Measurements from ENCODE around the gene TSR3. TPM values are rescaled to one million over a fixed set of nuclear protein-coding genes. Genes with fewer than 3 reads are reported as not detected.

Gene TSR3
- total RNA-seq, 1 experiment from 2014 or later: 52.7 TPM

DNA sequence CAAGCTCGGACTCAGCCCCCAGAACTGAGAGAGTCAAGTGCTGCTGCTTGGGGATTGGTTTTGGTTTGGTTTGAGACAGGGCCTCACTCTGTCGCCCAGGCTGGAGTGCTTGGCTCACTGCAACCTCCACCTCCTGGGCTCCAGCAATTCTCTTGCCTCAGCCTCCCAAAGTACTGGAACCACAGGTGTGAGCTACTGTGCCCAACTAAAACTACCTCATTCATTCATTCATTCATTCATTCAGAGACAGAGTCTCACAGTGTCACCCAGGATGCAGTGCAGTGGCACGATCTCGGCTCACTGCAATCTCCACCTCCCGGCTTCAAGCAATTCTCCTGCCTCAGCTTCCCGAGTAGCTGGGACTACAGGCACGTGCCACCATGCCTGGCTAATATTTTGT is 38.1 kb upstream of the TSR3 start:
- H2AFZ ChIP-seq (ENCODE audit: low read depth, low read length, poor library complexity, severe bottlenecking): no peak overlapping the region
- ATAC-seq (no peak), DNase-seq (ENCODE audit: low read depth, low spot score) (no peak)
- no TSS peak for BruUV-seq (replicated peaks)
- no peaks in the 10 kb centered on the region for H3K27me3 ChIP-seq (ENCODE audit: insufficient read depth, low read length)
- TF ChIP-seq CEBPB (IDR thresholded peaks at IDR 0.05; ENCODE audit: low read depth): no peak
- no peak for TF ChIP-seq POLR2A (IDR thresholded peaks at IDR 0.05; ENCODE audit: borderline replicate concordance, extremely low read depth, insufficient read depth, insufficient read length)
- no peak for TF ChIP-seq TCF7L2 (IDR thresholded peaks at IDR 0.05; ENCODE audit: borderline replicate concordance, extremely low read depth, insufficient read depth, insufficient read length)
- TF ChIP-seq, protein P1, sequence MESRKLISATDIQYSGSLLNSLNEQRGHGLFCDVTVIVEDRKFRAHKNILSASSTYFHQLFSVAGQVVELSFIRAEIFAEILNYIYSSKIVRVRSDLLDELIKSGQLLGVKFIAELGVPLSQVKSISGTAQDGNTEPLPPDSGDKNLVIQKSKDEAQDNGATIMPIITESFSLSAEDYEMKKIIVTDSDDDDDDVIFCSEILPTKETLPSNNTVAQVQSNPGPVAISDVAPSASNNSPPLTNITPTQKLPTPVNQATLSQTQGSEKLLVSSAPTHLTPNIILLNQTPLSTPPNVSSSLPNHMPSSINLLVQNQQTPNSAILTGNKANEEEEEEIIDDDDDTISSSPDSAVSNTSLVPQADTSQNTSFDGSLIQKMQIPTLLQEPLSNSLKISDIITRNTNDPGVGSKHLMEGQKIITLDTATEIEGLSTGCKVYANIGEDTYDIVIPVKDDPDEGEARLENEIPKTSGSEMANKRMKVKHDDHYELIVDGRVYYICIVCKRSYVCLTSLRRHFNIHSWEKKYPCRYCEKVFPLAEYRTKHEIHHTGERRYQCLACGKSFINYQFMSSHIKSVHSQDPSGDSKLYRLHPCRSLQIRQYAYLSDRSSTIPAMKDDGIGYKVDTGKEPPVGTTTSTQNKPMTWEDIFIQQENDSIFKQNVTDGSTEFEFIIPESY (IDR thresholded peaks at IDR 0.05; ENCODE audit: extremely low read depth, insufficient replicate concordance, low read length): no peak
- no peak for TF ChIP-seq ELF1 (IDR thresholded peaks at IDR 0.05; ENCODE audit: borderline replicate concordance, low read depth)
- no peak for TF ChIP-seq EGR1 (IDR thresholded peaks at IDR 0.05; ENCODE audit: low read depth)
- TF ChIP-seq, protein P2, sequence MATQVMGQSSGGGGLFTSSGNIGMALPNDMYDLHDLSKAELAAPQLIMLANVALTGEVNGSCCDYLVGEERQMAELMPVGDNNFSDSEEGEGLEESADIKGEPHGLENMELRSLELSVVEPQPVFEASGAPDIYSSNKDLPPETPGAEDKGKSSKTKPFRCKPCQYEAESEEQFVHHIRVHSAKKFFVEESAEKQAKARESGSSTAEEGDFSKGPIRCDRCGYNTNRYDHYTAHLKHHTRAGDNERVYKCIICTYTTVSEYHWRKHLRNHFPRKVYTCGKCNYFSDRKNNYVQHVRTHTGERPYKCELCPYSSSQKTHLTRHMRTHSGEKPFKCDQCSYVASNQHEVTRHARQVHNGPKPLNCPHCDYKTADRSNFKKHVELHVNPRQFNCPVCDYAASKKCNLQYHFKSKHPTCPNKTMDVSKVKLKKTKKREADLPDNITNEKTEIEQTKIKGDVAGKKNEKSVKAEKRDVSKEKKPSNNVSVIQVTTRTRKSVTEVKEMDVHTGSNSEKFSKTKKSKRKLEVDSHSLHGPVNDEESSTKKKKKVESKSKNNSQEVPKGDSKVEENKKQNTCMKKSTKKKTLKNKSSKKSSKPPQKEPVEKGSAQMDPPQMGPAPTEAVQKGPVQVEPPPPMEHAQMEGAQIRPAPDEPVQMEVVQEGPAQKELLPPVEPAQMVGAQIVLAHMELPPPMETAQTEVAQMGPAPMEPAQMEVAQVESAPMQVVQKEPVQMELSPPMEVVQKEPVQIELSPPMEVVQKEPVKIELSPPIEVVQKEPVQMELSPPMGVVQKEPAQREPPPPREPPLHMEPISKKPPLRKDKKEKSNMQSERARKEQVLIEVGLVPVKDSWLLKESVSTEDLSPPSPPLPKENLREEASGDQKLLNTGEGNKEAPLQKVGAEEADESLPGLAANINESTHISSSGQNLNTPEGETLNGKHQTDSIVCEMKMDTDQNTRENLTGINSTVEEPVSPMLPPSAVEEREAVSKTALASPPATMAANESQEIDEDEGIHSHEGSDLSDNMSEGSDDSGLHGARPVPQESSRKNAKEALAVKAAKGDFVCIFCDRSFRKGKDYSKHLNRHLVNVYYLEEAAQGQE (IDR thresholded peaks at IDR 0.05; ENCODE audit: low read depth): no peak
- TF ChIP-seq SRF (IDR thresholded peaks at IDR 0.05; ENCODE audit: low read depth): no peak
- TF ChIP-seq FOSL1 (IDR thresholded peaks at IDR 0.05; ENCODE audit: low read depth): no peak
- TF ChIP-seq POLR2AphosphoS5 (IDR thresholded peaks at IDR 0.05; ENCODE audit: low read depth, low read length): no peak
- no peak for TF ChIP-seq EZH2 (IDR thresholded peaks at IDR 0.05)
- TF ChIP-seq ATF3 (IDR thresholded peaks at IDR 0.05): no peak
- TF ChIP-seq, protein P3, sequence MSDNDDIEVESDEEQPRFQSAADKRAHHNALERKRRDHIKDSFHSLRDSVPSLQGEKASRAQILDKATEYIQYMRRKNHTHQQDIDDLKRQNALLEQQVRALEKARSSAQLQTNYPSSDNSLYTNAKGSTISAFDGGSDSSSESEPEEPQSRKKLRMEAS (IDR thresholded peaks at IDR 0.05): no peak
- TF ChIP-seq JUND (IDR thresholded peaks at IDR 0.05): no peak
- TF ChIP-seq YY1 (IDR thresholded peaks at IDR 0.05; ENCODE audit: extremely low read depth, insufficient replicate concordance, low read depth, low read length): no peak
- TF ChIP-seq, protein P4, sequence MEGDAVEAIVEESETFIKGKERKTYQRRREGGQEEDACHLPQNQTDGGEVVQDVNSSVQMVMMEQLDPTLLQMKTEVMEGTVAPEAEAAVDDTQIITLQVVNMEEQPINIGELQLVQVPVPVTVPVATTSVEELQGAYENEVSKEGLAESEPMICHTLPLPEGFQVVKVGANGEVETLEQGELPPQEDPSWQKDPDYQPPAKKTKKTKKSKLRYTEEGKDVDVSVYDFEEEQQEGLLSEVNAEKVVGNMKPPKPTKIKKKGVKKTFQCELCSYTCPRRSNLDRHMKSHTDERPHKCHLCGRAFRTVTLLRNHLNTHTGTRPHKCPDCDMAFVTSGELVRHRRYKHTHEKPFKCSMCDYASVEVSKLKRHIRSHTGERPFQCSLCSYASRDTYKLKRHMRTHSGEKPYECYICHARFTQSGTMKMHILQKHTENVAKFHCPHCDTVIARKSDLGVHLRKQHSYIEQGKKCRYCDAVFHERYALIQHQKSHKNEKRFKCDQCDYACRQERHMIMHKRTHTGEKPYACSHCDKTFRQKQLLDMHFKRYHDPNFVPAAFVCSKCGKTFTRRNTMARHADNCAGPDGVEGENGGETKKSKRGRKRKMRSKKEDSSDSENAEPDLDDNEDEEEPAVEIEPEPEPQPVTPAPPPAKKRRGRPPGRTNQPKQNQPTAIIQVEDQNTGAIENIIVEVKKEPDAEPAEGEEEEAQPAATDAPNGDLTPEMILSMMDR (IDR thresholded peaks at IDR 0.05 in 2 of 3, conservative IDR thresholded peaks at IDR 0.05 in 1 of 3; ENCODE audit: borderline replicate concordance in 1 of 3, insufficient read depth in 1 of 3, low read depth in 2 of 3, low read length in 2 of 3): no peak
- TF ChIP-seq SP1 (IDR thresholded peaks at IDR 0.05; ENCODE audit: low read depth): no peak
- no peak for TF ChIP-seq EZH2phosphoT487 (IDR thresholded peaks at IDR 0.05; ENCODE audit: borderline replicate concordance)
- no peak for TF ChIP-seq SIN3A (IDR thresholded peaks at IDR 0.05; ENCODE audit: low read depth)
- H3K4me3 ChIP-seq (replicated peaks in 1 of 2; ENCODE audit: low read depth in 1 of 2, low read length in 2 of 2): no peak overlapping the region
- no peaks in the 10 kb centered on the region for H3K4me1 ChIP-seq (ENCODE audit: control insufficient read depth in 1 of 2, insufficient read depth in 2 of 2, low read length in 2 of 2)
- no peaks in the 10 kb centered on the region for H3K9me2 ChIP-seq (ENCODE audit: insufficient read depth)
- no peak overlapping the region for H3K27ac ChIP-seq (ENCODE audit: low read depth, low read length)
- H3K36me3 ChIP-seq (ENCODE audit: control insufficient read depth in 1 of 2, insufficient read depth in 2 of 2, low read length in 2 of 2): no peaks in the 10 kb centered on the region; a peak in 1 of 4 replicates
- H3K9me3 ChIP-seq (ENCODE audit: control insufficient read depth in 1 of 2, insufficient read depth in 1 of 2, low read depth in 1 of 2, low read length in 2 of 2): no peaks in the 10 kb centered on the region
- ChIA-PET POLR2A (no interaction called here), RAD21 (ENCODE audit: low non-redundant PET in 1 of 2, low total read pairs in 2 of 2, uncharacterized antibody in 2 of 2, unreplicated experiment in 2 of 2) (no interaction called here), CTCF (no interaction called here)
- H3K79me2 ChIP-seq (ENCODE audit: insufficient read depth, low read length): no peaks in the 10 kb centered on the region
- H4K20me1 ChIP-seq (ENCODE audit: insufficient read depth): no peaks in the 10 kb centered on the region
- H3K4me2 ChIP-seq (ENCODE audit: low read length): no peak overlapping the region
- H3K9ac ChIP-seq (ENCODE audit: low read length): no peak overlapping the region
- intact Hi-C loops (cut with micrococcal nuclease): no loop called here
